HPDE6-E6E7 (cell line): Measurements from ENCODE around the gene OLFM1.

Experiments used
- DNase-seq: peaks from one replicate; pipeline ENCODE4 v3.0.0; 2011; ENCODE audit warnings: missing footprints; ENCODE audit errors: extremely low spot score

Gene OLFM1

DNA sequence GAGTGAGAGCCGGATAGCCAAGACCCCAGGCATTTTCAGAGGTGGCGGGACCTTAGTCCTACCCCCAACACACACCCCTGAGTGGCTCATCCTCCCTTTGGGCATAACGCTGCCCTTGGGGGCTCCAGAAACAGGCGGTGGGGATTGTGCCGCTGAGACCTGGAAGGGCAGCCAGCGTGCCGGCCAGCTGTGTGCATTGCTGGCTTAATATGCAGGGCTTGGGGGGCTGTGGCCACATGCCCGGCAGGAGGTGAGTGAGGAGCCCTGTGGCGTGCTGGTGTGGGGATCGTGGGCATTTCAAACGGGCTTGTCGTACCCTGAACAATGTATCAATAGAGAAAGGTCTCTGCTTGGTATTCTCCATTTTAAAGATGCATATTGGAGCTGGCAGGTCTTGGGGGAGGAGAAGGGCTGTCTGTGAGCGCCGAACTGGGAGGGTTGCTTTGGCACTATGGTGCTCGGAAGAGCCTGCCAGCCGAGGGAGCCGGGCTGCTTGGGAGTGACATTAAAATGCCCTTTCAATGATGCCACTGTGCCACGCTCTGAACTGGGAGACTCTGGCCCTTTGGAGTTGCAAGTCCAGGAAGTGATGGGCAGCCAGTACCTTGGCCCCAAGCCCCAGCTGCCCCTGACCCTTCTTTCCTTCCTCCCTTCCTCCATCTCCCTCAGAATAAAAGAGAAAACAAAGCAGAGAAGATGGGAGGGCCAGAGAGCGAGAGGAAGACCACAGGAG is 11.2 kb upstream of the OLFM1 start:
- no peak for DNase-seq

DNA sequence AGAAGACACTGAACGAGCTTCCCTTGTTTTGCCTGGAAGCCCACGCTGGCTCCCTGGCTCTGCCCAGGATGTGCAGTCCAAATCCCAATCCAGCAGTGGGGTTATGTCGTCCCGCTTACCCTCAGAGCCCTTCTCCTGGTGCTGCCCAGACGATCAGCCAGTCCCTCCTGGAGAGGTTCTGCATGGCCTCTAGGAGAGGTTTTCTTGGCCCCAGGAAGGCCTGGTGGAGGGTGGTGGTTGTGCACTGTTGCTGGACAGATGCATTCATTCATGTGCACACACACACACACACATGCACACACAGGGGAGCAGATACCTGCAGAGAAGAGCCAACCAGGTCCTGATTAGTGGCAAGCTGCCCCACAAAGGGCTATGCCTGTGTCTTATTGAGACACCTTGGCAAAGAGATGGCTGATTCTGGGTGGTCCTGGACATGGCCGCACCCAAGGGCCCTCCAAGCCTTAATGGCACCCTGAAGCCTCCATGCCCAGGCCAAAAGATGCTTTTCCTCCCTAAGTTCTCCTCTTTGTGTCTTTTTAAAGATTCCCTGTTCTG is 10.5 kb upstream of the OLFM1 start:
- DNase-seq: no peak

DNA sequence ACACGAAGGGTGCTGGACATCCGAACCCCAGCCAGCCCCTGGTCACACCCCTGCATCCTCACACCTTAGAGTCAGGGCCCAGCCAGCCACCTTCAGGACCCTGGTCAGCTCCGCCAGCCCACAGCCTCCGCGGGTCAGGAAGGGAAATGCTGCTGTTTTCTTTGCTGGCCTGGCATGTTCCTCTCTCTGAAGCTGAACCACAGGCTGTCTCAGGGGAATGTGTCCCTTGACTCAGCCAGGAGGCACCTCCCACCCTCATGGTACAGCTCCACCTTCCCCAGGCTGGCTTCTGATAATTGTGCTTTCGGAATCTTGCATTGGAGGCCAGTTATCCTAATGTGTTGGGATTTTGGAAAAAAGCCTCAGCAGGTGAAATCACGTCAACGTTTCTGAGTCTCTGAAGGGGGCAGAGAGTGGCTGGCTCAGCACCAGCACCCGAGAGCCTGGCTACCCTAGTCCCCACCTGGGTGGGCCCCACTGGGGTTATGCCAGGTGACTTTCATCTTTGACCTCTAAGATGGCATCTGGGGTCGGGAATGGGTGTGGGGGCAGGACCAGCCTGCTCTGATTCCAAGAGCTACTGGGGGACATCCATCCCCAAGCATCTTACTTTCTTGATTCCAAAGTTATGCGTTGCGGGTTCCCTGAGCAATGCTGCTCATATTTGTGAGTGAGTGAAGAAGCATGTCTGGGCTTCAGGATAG is 9.8 kb upstream of the OLFM1 start:
- DNase-seq: no peak

DNA sequence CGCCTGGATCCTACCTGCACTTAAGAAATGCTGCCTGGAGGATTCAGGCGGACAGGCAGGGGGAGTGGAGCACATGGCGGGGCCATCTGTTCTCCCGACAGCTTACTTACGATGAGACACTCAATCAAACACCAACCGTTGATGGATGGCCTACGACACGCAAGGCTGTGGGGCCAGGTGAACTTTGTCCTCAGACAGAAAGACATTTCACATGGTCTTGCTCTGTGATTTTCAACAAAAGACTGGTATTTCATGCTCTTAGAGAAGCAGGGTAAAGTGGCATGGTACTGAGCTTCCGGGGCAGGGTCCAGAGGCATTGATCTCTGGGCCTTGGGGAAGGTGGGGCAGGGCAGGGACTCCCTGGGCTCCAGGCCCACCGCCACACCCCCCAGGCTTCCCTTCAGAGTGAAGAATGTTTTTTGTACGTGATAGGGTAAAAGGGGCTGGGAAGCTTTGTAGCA is 9.1 kb upstream of the OLFM1 start:
- DNase-seq: no peak

DNA sequence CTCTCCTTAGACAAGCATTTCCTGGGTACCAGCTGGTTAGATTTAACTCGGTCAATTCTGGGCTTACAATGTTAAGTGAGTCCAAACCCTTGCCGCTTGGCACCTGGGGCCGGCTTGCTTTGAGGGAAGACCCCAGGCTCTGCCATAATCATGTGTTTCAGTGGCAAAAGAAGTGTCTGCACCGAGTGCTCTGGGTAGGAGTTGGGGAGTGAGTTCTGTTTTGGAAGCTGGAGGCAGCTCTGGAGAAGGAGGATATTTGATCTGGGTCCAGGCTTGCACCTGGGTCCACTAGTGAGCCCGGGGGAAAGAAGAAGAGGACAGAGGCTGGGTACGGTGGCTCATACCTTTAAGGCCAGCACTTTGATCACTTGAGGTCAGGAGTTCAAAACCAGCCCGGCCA is 8.4 kb upstream of the OLFM1 start:
- no peak for DNase-seq

DNA sequence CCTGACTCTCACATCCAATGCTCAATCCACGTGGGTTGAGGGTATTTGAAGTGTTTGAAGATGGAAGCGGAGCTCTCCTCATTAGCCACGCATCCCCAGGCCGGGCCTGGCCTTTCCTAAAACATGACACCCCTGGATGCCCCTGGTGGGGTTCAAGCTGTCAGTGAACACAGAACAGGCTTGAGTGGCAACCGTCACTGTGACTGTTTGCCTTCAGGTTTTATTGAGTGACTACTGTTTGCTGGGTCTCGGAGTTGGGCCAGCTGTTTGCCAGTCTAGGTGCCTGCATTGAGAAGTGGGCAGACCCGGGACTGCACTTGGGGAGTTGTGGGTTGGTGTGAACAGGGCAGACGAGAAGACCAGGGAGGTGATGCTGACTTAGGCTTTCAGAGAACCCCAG is 7.8 kb upstream of the OLFM1 start:
- no peak for DNase-seq

DNA sequence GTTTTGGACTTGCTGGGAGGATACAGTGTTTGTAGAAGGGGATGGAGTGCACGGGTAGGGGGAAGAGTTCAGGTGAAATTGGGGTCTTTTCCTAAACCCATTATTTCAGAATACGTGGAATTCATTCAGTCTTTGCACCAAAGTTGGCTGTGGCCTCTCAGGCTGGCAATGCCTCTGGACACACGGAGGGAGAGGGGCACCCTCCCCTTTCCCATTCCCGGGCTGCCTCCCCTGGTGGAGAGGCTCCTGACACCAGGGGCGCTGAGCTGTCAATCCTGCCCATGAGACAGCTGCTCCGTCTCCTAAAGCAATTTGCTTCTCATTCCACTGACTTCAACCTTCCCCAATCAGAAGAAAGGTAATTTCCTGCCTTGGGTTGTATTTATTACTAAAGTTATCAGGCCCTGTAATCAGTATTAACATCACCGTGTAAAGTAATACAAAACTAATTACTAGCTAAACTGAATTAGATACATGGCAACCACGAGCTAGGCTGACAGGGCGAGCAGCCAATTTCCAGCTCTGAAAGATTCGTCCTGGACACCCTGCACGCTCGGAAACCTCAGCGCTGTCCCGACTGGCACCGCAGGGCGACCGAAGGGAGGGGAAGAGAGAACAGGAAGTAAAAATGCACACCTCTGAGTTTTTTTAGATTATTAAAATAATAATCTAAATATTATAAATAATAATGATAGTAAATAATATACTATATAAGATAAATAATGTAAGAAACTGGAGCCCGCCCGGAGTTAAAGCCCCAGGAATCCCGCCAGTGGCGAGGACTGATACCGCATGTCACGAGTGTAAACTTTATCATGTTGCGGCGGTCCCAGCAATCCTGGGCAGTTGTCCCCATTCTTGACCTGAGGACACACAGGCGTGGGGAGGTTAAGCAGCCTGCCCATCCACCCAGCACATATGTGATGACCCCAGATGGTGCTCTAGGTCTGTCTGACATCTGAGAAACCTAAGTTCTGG is 6.9 kb upstream of the OLFM1 start:
- DNase-seq: no peak

DNA sequence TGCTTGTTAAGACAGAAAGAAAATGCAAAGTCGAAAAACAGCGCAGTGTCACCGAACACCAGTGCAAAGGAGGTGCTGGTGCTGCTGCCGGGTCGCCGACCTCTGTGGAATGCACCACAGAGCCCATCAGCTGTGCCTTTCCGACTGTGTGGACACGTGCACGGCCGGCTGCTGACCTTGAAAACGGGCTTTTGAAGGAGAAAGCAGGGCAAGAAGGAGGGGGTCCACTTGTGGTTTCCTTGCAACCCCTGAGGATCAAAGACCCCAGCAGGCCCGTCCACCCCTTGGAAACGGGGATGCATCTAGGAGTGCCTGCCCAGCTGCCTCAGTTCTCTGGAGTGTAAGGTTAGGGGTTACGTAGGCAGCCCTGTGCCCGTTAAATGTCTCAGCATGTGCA is 6.2 kb upstream of the OLFM1 start:
- DNase-seq: no peak

DNA sequence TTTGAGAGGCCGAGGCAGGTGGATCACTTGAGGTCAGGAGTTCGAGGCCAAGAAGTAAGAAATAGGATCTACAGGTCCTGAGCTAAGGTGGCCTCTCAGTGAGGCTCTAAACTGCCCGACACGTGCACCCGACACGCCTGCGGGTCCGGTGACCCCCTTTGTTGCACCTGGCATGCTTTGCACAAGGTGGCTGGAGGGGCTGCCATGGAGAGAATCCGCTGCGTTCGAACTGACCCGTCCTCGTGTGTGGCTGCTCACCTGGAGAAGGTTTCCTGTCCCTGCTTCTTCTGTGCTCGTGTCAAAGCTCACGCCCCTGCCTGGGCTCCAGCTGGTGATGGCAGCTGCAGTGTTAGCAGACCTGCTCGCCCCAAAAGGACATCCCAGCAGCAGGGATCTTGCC is 5.7 kb upstream of the OLFM1 start:
- no peak for DNase-seq

DNA sequence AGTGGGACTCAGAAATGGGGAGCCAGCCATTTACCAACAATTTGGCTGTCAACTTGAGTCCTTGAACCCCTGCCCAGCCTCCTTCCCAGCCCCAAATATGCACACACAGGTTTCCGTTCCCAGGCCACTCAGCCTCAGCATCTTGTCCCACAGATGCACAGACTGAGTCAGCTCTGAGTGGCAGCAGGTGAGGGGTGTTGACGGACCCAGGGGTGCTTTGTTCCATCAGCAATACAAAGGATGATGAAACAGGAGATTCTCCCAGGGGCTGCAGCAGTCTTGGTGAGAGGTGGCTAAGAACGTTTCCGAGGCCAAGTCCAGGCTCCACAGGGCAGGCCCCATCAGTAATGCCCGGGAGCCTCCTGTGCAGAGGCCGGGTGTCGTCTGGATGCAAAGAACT is 4.9 kb upstream of the OLFM1 start:
- no peak for DNase-seq

DNA sequence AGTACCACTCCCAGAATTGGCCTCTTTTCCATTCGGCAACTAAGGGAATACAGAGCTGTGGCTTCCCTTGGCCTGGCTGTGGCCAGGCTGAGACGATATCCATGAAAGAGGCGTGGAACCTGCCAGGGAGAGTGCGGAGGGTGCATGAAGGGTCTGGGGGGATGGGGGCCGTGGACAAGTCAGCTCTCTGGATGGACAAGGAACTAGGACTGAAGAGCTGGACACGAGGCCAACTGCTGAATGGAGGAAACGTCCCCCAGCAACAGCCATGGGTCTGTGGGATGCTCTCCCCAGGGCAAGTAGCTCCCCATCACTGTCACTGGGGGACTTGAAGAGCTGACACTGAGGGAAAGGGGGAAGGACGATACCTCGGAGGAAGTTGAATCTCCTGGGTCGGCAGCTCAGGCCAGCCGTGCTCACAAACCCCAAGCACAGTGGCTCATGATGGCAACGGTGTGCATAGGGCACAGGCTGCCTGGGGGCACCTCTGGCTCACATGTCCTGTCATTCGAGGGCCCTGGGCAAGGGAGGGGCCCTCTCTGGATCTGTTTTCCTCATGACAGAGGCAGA is 4.1 kb upstream of the OLFM1 start:
- DNase-seq: no peak

DNA sequence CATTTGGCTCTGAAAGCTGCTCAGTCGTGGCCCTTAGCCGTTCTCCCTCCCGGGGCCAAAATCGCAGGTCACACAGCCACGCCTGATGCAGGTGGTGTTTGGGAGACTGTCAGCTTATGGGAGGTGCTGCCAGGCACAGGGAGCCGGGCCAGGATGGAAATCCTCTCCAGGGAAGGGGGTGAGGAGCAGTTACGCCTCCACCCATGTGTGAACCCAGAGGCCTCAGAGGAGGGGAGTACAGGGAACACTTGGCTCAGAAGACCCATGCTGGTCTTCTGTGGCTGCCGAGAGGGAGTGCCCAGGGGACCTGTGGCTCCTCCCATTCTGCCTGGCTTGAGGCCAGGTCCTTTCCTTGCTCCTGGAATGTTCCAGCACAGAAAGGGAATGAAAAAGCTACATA is 3.6 kb upstream of the OLFM1 start:
- no peak for DNase-seq

DNA sequence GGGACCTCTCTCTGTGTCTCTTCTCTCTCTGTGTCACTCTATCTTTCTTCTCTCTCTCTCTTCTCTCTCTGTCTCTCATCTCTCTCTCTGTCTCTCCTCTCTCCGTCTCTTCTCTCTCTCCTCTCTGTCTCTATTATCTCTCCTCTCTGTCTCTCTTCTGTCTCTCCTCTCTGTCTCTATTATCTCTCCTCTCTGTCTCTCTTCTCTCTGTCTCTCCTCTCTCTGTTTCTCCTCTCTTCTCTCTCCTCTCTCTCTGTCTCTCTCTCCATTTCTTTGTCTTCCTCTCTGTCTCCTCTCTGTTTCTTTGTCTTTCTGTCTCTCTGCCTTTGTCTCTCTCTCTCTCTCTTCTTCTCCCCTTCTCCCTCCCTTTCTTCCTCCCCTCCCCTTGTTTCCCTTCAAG is 3.2 kb upstream of the OLFM1 start:
- DNase-seq: no peak

DNA sequence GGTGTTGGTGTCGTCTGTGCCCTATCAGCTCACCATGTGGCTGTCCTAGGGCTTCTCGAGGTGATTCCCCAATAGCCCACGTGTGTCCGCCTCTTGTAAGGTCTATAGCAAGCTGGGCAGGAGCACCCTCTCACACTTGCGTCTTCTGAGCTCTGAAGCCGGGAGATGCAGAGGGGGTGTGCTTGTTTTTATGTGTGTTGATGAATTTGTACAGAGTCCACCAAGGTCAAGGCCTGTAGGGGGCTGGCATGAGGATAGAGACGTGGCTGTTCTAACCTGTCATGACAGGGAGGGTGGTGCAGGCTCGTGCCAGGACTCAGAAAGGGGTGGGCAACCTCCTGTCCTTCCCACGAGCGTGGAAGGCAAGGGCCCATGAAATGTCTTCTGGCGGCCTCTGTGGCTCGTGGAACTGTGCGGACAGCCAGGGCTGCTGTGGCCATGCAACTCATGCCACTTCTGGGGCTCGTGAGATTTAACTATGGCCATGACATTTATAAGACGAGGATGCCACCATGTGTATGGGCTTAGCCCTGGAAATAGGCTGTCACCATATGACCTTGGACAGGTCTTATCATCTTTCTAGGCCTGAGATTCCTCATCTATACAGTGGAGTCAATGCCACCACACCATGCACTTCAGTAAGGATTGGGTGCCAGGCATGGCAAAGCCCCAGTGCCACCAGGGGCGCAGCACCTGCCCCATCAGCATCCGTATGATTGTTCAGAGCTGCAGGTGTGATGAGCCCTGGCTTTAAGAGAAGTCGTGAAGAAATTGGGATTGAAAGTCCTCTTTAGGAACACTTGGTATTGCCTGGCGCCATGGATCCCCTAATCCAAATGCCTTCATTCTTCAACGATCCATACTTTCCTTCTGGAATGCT is 2.3 kb upstream of the OLFM1 start:
- no peak for DNase-seq

DNA sequence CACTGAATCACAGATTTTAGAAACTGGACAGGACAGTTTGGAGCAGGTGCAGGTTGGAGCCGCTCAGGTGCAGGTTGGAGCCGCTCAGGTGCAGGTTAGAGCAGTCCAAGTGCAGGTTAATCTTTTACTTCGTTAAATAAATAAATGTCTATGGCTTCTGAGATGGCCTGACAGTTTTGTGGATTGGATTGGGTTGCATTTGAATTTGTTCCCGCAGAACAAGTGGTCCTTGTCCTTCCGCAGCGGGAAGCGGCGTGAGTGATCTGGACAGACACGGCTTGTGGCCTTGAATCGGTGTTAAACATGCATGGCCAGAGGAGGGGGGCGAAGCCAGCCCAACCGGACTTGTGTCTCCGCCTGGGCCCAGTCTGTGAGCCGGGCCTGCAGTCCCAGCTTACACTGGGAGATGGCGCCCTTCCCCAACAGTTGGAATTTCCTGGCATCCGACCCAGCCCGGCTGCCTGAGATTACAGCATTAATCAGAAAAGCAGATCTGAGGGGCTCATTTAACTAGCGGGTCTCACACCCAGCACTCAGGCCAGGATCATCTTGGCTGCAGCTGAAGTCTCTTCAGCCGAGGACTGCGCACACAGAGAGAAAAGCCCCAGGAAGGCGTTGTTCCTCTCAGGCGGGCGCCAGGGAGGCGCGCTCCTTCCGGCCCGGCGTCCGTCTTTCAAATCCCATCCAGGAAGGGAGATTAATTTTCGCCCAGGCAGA is 1.5 kb upstream of the OLFM1 start:
- no peak for DNase-seq

DNA sequence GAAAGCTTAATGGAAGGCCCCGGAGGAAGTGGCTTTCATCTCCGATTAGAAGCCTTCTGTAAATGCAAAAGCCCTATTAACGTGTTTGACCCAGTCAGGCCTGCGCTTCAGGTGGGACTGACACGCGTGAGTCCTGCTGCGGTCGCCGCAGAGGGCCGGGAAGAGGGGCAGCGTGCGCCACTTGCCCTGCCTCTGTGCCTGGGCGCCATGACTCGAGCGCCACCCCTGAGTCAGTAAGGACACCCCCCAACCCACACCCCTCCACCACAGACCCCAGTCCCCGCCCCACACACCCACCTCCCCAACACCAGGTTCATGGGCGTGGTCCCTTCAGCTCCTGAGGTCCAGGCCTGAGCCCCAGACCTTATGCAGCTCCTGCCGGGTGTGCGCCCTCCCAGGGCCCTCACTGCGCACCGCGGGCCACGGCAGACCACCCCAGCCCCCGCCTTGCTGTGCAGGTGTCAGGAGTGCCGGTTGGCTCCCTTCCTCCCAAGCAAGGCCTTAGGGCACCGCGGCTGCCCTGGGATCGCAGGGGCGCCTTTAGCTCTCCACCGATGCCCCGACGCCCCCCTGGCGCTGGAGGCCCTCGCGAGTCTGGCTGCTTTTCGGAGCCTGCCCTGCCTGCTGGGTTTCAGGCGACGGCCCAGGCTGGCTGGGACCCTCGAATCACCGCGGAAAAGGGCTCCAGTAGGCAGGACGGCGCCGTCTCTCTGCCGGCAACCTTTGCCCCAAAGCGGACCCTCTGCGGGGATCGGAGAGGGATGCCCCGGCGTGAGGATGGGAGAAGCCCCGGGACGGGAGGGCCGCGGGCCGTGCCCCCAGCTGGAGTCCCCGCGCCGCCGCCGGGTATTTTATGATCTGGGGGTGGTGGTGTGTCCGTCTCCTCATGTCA is 625 bp upstream of the OLFM1 start:
- DNase-seq: no peak

DNA sequence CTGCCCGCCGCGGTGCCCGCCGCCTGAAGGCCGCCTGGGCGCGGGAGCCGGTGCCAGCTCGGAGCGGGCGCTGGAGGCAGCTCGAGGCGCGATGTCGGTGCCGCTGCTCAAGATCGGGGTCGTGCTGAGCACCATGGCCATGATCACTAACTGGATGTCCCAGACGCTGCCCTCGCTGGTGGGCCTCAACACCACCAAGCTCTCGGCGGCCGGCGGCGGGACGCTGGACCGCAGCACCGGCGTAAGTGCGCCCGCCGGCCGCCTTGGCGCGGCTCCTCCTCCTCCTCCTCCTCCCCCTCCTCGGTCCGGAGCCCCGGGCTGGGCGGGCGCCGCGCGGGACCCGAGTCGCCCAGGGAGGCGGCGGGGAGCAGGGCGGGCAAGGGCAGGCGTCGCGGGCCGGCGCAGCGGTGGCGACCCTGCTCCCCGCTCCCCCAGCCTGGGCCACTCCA is 455 bp downstream of the OLFM1 start:
- no peak for DNase-seq

DNA sequence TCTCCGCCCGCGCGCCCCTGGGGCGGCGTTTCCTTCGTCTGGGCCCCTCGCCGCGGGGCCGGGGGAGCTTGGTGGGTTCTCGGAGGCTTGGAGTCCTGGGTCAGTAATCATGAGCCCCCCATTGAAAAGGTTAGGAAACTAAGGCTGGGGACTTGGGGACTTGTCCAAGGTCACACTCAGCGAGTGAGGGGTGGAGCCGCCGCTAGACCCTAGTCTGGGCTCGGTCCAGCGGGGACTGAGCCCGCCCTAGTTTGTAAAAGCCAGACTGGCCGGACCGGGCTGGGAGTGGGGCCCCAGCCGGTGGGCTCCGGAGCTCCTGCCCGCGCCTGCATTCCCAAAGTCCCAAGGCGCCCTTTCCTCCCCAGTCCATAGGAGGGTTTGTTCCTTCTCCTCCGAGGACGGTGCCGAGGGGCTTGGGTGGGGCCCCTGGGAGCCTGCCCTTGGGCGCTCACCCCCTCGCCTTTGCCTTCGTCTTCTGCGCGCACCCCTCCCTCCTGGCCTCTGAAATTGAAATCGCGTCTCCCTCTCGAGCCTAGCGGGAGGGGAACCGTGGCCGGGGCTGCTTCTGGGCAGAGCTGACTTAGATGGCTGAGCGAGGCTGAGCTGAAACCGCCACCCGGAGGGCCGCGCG is 995 bp downstream of the OLFM1 start:
- DNase-seq: no peak
